ENCODE results near the gene OR4M1.
"Not testable (repeated sequence)": the region's sequence is repeated elsewhere in the genome, so short reads cannot be mapped to it uniquely, and the experiment has no call there.

Gene OR4M1

DNA sequence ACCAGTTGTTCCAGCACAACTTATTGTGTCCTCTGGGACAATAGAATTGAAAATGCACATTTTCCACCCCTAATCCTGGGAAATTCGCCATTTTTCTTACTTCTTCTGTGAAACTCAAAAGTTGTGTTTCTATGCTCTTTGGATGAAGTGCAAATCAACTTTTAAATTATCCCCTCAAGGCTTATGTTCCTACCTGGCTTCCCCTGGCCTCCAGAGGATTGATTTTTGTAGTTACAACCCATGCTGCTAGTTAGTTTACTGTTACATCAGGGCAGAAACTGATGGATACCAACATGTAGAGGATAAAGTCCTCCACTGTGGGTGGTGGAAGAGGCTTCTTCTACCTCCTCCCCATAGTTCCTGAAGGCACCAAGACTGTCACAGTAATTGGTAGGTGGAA is at the start of gene OR4M1:
Gene OR4M1 (plus strand): TSS at position 301 of the 400 bp plus-strand sequence. CDS start 6,819 bp downstream, outside the sequence.
- not testable (repeated sequence) for DNase-seq (ENCODE audit: low read depth in 2 of 2)

GRCh38 chr14:19729359-19729758 is 43.9 kb upstream of the OR4M1 start:
- DNase-seq (ENCODE audit: low read depth in 2 of 2) = no peak

- no peak for DNase-seq (ENCODE audit: low read depth in 2 of 2)
Measured at GRCh38 chr14:19729763-19730162, 43.5 kb upstream of the OR4M1 start.

DNA sequence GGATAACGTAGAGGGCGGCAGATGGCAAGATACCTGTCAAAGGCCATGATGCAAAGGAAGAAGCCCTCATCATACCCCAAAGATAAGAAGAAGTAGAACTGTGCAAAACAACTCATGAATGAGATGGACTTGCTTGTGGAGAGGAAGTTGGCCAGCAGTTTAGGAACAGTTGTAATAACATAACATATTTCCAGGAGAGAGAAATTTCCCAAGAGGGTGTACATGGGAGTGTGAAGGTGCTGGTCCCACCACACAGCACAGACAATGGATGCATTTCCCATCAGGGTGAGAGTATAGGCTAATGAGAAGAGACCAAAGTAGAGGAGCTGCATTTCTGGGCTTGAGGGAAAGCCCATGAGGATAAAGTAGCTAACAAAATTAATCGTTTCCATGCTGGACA is 39.4 kb upstream of the OR4M1 start:
- DNase-seq (ENCODE audit: low read depth in 2 of 2) = not testable (repeated sequence)

DNA sequence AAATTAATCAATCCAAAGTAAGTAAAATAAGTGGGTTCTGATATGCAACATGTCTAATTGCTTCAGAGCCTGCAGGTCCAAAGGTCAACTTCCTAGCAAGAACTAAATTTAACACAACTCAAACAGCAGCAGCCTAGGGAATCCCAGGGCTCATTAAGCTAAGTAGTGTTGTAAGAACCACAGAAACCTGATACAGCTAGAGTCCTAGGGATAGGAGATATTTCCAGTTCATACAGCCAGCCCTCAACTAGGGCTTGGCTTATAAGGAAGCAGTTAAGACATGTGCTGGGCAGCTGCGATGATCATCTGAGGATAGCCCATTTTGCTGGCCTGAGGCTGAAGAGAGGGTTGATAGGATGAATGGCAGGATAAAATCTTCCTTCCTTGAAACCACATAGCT is 30.0 kb upstream of the OR4M1 start, which contains the start of gene OR4Q3:
Gene OR4Q3 (plus strand): TSS at position 316 of the 400 bp plus-strand sequence.
- no peak for DNase-seq (ENCODE audit: low read depth in 2 of 2)

DNA sequence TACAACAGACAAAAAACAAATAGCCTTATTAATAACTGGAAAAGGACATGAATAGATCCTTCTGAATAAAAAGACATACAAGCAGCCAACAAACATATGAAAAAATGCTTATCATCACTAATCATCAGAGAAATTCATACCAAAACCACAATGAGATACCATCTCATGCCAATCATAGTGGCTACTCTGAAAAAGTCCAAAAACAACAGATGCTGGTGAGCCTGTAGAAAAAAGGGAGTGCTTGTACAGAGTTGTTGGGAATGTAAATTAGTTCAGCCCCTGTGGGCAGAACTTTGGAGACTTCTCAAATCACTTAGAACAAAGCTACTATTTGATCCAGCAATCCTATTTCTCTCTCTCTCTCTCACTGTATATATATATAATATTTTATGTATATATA is 21.0 kb upstream of the OR4M1 start:
- not testable (repeated sequence) for DNase-seq (ENCODE audit: low read depth in 2 of 2)

GRCh38 chr14:19754172-19754571 is 19.1 kb upstream of the OR4M1 start:
- no peak for DNase-seq (ENCODE audit: low read depth in 2 of 2)

- not testable (repeated sequence) for DNase-seq (ENCODE audit: low read depth in 2 of 2)
Measured at GRCh38 chr14:19771491-19771890, 1.8 kb upstream of the OR4M1 start.

GRCh38 chr14:19771895-19772430 is 1.3 kb upstream of the OR4M1 start:
- DNase-seq (ENCODE audit: low read depth in 2 of 2) = no peak

DNA sequence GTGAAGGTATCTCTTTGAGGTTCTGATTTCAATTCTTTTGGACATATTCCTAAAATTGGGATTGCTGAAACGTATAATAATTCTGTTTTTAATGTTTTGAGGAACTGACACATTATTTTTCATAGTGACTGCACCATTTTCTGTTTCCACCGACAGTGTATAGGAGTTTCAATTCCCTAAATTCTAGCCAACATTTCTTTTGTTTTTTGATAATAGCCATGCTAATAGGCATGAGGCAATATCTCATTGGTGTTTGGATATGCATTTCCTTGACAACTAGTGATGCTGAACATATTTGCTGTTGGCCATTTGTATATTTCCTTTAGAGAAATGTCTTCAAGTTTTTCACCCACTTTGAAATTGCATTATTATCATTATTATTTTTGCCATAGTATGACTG is 850 bp upstream of the OR4M1 start:
- DNase-seq (ENCODE audit: low read depth in 2 of 2) = not testable (repeated sequence)

DNA sequence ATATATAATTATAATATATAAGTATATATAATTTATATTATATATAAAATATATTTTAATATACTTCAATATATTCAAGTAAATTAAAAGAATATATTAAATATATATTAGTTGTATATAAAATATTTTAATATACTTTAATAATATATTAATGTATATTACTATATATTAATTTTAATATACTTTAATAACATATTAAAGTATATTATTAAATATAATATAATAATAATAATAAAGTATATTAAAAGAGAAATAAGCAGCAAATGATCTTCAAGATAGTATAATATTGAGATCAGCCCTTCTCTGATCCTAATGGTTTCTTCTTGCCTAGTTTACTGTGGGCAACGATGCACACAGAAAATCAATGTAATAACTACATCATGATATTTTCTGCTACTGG is 2.3 kb downstream of the OR4M1 start:
- no peak for DNase-seq (ENCODE audit: low read depth in 2 of 2)

DNA sequence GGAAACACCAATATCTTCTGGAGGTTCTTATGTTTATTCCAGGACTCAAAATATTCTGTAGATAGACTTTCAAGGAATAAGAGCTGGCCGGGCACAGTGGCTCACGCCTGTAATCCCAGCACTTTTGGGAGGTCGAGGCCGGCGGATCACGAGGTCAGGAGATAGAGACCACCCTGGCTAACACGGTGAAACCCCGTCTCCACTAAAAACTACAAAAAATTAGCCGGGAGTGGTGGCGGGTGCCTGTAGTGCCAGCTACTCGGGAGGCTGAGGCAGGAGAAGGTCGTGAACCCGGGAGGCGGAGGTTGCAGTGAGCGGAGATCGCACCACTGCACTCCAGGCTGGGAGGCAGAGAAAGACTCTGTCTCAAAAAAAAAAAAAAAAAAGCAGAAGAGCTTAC is 12.5 kb downstream of the OR4M1 start:
- DNase-seq (ENCODE audit: low read depth in 2 of 2) = not testable (repeated sequence)

DNA sequence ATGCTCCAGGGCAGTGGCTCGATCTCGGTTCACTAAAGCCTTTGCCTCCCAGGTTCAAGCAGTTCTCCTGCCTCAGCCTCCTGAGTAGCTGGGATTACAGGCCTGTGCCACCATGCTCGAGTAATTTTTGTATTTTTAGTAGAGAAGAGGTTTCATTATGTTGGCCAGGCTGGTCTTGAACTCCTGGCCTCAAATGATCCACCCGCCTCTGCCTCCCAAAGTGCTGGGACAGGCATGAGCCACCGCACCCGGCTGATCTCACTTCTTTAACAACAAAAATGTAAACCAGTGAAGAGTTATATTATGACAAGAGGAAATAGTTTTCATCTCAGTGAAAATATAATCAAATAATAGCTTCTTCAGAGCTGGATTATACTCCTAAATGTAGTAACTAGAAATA is 14.0 kb downstream of the OR4M1 start:
- DNase-seq (ENCODE audit: low read depth in 2 of 2) = not testable (repeated sequence)

DNA sequence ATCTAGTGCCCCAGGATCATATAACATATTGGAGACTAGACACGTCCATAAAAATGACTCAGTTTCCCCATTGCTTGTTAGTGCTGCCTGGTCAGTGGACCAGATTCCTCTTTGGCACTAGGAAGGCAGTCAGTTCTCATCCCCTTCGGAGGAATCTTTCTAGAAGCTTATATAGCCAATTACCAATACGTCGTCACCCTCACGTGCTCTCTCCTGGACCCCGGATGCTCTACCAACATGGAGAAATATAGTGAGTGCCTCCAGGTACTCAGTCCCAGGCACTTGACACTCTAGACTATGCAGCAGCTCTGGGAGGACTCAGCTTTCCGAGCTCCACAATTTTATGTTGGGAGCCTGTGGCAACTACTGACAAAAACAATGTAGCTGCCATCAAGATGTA is 14.8 kb downstream of the OR4M1 start:
- DNase-seq (ENCODE audit: low read depth in 2 of 2) = not testable (repeated sequence)

DNA sequence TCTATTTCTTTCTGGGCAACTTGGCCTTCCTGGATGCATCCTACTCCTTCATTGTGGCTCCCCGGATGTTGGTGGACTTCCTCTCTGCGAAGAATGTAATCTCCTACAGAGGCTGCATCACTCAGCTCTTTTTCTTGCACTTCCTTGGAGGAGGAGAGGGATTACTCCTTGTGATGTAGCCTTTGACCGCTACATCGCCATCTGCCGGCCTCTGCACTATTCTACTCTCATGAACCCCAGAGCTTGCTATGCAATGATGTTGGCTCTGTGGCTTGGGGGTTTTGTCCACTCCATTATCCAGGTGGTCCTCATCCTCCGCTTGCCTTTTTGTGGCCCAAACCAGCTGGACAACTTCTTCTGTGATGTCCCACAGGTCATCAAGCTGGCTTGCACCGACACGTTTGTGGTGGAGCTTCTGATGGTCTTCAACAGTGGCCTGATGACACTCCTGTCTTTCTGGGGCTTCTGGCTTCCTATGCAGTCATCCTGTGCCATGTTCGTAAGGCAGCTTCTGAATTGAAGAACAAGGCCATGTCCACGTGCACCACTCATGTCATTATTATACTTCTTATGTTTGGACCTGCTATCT is 23.3 kb downstream of the OR4M1 start:
- not testable (repeated sequence) for DNase-seq (ENCODE audit: low read depth in 2 of 2)

GRCh38 chr14:19799880-19800279 is 26.6 kb downstream of the OR4M1 start:
- DNase-seq (ENCODE audit: low read depth in 2 of 2) = no peak

GRCh38 chr14:19800282-19801117 is 27.2 kb downstream of the OR4M1 start:
- no peak for DNase-seq (ENCODE audit: low read depth in 2 of 2)

GRCh38 chr14:19801118-19801464 is 27.8 kb downstream of the OR4M1 start:
- DNase-seq (ENCODE audit: low read depth in 2 of 2) = no peak

GRCh38 chr14:19803470-19803869 is 30.2 kb downstream of the OR4M1 start, which contains the start of gene OR4N2:
Gene OR4N2 (plus strand): TSS chr14:19803770. CDS start chr14:19827449, 23,679 bp downstream.
- DNase-seq (ENCODE audit: low read depth in 2 of 2) = not testable (repeated sequence)

GRCh38 chr14:19813171-19813920 is 40.0 kb downstream of the OR4M1 start:
- not testable (repeated sequence) for DNase-seq (ENCODE audit: low read depth in 2 of 2)

GRCh38 chr14:19819879-19820278 is 46.6 kb downstream of the OR4M1 start:
- not testable (repeated sequence) for DNase-seq (ENCODE audit: low read depth in 2 of 2)

GRCh38 chr14:19821016-19821415 is 47.7 kb downstream of the OR4M1 start:
- DNase-seq (ENCODE audit: low read depth in 2 of 2) = not testable (repeated sequence)
